ENCODE measurements around the gene WDHD1.

- TF ChIP-seq POLR2A (IDR thresholded peaks at IDR 0.05) (no peak), POLR2AphosphoS5 (IDR thresholded peaks at IDR 0.05) (no peak)
These were observed 21.8 kb downstream of the WDHD1 start for GRCh38 chr14:55005071-55005470.
